ENCODE results near the gene HCN3.
"Not testable (repeated sequence)": the region's sequence is repeated elsewhere in the genome, so short reads cannot be mapped to it uniquely, and the experiment has no call there.

Gene HCN3

DNA sequence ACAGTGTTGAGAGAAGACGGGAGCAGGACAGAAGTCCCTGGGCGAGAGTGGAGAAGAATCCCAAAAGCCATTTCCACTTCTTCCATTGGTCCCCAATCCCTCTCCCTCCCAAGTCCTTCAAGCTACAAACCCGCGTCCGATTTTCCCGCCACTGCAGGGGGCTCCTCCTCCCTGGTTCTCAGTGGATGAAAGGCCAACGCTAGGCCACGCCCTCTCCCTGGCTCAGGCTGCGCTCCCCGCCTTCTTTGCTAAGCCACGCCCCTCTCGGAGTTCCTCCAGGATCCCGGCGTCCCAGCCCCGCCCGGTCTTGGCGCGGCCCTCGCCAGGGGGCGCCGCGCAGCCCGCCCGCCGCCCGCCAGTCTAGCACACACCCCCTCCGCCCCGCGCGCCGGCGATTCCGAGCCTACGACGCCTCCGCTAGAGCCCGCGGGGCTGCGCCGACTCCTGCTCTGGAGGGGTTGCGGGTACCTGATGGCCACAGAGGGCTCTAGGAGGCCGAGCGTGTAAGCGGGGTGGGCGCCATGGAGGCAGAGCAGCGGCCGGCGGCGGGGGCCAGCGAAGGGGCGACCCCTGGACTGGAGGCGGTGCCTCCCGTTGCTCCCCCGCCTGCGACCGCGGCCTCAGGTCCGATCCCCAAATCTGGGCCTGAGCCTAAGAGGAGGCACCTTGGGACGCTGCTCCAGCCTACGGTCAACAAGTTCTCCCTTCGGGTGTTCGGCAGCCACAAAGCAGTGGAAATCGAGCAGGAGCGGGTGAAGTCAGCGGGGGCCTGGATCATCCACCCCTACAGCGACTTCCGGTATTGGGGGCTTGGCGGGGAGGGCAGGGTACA is at the start of gene HCN3:
HCN3 (plus strand) TSS at position 394 of the 832 bp plus-strand sequence; CDS start at position 522, 128 bp downstream.
- TF ChIP-seq GATA1 (IDR thresholded peaks at IDR 0.05; ENCODE audit: low read depth, low read length) (no peak), POLR2A (IDR thresholded peaks at IDR 0.05; ENCODE audit: low read length) (peak; percentile 48)
- DNase-seq: peak; percentile 96 to 97

DNA sequence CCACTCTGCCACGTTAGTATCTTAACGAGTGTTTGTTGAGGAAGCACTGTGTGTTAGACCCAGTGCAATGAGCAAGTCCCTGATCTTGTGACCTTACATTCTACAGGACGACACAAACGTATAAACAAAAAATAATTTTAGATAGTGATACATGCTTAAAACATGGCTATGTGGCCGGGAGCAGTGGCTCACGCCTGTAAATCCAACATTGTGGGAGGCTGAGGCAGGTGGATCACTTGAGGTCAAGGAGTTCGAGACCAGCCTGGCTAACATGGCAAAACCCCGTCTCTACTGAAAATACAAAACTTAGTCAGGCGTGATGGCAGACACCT is 49.2 kb upstream of the HCN3 start:
- no peak for TF ChIP-seq GATA1 (IDR thresholded peaks at IDR 0.05; ENCODE audit: low read depth, low read length)
- TF ChIP-seq POLR2A (IDR thresholded peaks at IDR 0.05; ENCODE audit: low read length): no peak

DNA sequence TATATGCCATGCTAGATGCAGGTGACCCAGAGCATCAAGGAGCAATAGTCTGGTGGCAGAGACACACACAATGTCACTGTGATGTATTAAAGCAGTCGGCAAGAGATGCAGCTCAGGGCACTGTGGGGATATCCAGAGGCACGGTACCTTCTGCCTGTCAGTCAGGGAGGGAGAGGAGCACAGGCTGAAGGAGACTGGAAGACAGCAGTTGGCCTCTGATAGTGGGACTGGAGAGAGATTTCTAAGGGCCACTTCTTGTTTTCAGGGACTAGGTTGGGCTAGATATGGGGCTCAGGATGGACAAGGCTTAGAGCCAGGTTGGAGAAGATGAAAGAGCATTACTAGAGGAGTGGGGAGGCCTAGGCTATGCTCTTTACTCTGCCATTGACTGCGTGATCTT is 46.0 kb upstream of the HCN3 start:
- peak in 1 of 2 experiments; percentile 31 for DNase-seq

More for the DNA sequence above, 49.2 kb upstream of the HCN3 start:
- no peak for DNase-seq

DNA sequence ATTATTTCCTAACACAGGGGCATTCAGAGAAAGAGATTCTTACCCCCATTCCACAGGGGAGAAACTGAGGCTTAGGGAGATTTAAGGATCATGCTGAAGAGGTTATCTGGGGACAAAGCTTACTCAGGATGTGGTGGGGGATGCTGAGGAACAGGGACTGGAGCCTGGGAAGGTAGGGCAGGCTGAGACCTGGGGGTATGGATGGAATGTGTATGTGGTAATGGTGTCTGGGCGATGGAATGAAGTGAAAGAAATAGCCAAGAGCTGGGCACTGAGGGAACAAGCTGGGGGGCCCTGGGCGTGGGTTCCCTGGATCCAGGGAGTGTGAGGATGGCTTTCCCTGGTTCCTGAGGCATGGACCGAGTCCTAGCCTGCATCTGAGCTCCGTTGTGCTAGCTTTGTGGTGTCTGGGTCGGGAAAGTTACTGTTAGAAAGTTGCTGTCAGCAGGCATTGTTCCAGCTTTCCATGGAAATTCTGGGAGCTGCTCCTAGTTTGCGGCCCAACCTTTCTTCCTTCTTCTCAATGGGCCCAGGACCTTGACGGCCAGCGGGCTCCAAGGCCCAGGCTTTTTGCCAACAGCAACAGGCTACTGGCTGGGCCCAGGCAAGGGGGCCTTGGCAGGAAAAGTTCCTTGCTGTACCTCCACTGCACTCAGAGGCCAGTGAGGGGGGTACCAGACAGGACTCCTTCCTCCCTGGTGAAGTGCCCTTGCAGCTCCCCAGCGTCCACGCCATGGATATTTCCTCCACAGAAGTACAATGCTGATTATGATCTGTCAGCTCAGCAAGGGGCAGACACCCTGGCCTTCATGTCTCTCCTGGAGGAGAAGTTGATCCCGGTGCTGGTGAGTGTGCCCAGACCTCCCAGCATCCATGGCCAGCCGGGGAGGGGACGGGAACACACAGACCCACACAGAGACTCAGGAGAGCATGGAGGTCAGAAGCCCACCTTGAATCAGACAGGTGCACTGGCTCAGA is 45.0 kb upstream of the HCN3 start:
- not testable (repeated sequence) for DNase-seq

DNA sequence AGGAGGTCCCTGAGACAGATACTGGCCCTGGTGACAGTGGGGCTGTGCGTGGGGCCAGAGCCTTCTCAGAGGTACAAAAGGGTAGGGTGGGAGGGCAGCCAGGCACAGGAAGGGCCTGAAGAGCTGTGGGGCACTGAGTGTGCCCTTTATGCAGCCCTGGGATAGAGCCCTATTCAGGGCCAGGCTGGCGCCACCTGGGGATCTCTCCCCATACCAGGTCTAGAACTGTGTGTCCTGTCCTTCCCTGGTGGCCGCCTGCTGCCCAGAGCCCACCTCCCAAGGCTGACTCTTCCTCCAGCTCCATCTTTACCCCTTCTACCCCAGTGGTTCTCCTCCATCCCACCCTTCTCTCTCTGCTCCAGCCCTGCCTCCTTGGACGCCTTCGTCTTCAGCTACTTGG is 43.8 kb upstream of the HCN3 start:
- not testable (repeated sequence) for DNase-seq

DNA sequence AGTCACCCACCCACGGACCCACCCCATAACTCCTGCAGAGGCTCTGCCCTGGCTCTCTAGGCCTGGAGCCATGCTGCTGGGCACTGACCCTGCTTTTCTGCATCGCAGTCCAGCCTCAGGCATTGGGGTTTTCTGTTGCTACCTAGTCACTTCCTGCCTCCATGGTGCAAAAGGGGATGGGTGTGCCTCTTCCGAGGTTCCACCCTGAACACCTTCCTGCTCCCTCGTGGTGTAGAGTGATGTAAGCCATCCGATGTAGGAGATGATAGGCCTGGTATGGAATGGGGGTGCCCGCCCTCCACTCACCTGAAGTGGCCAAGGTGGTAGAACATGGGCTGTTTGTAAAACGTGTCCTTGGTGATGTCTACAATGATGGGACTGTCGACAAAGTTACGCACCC is 41.9 kb upstream of the HCN3 start:
- DNase-seq: not testable (repeated sequence)

DNA sequence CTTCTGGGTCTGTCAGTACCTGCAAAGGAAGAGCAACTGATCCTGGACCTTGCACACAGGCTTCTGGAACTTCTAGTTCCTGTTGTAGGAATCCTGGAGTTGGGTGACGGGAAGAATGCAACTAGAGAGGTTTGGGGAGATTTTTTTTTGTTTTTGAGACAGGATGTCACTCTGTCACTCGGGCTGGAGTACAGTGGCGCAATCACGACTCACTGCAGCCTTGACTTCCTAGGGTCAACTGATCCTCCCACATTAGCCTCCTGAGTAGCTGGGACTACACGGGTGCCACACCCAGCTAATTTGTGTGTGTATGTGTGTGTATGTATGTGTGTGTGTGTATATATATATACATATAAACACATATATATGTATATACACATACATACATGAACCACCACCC is 40.8 kb upstream of the HCN3 start:
- TF ChIP-seq POLR2A (IDR thresholded peaks at IDR 0.05; ENCODE audit: low read length): no peak
- TF ChIP-seq GATA1 (IDR thresholded peaks at IDR 0.05; ENCODE audit: low read depth, low read length): no peak
- no peak for DNase-seq

DNA sequence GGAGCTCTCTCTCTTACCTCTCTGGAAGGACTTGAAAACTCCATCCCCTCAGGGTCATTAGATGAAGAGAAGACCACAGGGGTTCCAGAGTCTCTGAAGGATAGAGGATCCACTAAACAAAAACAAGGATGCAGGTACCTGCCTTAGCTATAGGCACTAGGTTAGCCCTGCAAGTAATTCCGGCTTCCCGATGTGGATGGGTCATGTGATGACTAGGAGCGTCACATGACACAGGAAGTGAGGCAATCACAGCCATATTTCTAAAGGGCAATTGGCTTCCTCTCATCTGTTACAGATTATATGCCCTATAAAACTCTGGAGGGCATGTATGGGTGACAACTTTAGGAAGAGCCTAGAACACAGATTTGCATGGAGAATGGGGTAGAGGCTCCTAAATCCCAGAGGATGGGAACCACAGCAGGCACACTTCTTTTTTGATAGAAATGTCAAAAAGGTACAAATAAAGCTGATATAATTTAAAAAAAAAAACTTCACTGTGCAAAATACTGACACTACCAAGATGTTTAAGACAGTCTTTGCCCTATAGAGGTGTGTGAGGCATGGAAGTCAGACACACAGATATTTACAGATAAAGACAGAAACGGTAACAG is 36.1 kb upstream of the HCN3 start:
- no peak for TF ChIP-seq GATA1 (IDR thresholded peaks at IDR 0.05; ENCODE audit: low read depth, low read length)
- TF ChIP-seq POLR2A (IDR thresholded peaks at IDR 0.05; ENCODE audit: low read length): peak; percentile 22
- DNase-seq: peak; percentile 82 to 86

DNA sequence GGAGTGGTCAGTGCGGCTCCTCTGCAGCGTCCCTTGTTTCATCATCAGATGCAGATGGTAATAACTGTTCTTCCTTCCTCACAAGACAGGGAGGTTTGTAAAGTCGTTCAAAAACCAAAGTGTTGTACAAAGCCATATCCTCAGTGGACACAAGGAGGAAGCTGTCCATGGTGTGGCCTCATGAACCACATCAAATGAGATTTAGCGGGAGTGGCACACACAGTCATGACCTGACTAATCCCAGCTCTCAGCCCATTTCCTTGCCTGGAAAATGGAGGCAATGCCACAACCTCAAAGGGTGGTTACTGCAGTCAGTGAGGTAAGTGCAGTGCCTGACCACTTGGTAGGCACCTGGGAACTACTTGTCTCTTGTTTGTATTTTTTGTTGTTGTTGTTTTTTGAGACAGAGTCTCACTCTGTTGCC is 35.4 kb upstream of the HCN3 start:
- TF ChIP-seq GATA1 (IDR thresholded peaks at IDR 0.05; ENCODE audit: low read depth, low read length) (no peak), POLR2A (IDR thresholded peaks at IDR 0.05; ENCODE audit: low read length) (no peak)
- DNase-seq: no peak

DNA sequence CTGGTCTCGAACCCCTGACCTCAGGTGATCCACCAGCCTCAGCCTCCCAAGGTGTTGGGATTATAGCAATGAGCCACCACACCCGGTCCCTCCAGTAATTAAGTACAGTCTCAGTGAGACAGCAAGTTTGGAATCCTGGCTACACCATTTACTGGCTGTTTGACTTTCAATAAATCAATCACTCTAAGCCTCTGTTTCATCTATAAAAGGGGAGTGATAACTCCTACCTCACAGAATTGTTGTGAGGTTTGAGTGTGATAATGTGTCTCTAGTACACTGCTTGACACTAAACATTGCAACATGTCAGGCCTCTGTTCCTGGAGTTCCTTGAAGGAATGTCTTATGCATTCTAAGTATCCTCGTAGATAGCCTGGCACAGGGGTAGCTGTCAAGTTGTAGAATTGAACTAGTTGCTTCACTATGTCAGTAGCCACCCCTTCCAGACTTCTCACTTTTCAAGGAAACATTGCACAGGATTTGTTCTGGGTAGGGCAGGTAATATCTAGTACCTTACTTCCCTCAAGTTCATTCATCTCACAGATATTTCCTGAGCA is 34.4 kb upstream of the HCN3 start:
- TF ChIP-seq POLR2A (IDR thresholded peaks at IDR 0.05; ENCODE audit: low read length) (no peak), GATA1 (IDR thresholded peaks at IDR 0.05; ENCODE audit: low read depth, low read length) (no peak)
- DNase-seq: no peak

DNA sequence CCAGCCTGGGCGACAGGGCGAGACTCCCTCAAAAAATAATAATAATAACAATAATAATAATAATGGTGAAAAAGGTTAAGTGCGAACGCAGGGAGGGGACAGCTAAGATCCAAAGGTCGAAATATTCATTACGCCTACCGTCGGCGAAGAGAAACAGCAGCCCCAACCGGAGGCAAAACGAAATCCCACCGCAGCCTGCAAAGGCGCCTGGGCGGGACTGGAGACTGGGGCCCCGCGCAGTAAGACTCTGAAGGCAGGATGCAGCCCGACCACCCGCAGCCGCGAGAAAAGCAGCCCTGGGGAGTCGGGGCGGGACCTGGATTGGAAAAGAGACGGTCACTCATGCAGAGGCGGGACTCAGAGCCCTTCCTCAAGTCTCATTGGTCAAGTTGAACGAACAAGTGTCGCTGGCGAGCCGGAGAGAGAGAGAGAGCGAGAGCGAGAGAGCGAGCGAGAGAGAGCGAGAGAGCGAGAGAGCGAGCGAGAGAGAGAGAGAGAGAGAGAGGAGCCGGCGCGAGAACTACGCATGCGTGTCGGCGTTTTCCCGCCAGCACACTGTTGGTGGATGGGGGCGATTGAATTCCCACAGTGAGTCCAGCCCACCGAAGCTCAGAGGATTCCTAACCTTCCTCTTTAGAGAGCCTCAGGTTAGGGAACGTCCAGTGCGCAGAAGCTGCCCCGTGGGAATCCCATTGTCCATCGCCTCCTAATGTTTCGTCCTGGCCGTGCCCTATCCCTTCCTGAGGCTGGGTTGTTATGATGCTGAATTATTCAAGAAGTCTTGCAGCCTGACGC is 32.7 kb upstream of the HCN3 start:
- peak; percentile 95 for TF ChIP-seq POLR2A (IDR thresholded peaks at IDR 0.05; ENCODE audit: low read length)
- TF ChIP-seq GATA1 (IDR thresholded peaks at IDR 0.05; ENCODE audit: low read depth, low read length): no peak
- DNase-seq: peak; percentile 96 to 99

DNA sequence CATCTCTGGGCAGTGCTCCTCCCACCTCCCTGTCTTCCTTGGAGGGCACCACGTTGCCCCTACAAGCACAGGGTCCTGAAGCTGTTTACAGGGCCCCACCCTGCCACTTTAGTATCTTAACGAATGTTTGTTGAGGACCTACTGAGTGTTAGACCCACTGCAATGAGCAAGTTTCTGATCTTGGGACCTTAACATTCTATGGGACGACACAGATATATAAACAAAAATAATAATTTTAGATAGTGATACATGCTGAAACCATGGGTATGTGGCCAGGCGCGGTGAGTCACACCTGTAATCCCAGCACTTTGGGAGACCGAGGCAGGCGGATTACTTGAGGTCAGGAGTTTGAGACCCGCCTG is 32.1 kb upstream of the HCN3 start:
- no peak for TF ChIP-seq POLR2A (IDR thresholded peaks at IDR 0.05; ENCODE audit: low read length)
- TF ChIP-seq GATA1 (IDR thresholded peaks at IDR 0.05; ENCODE audit: low read depth, low read length): no peak
- no peak for DNase-seq

DNA sequence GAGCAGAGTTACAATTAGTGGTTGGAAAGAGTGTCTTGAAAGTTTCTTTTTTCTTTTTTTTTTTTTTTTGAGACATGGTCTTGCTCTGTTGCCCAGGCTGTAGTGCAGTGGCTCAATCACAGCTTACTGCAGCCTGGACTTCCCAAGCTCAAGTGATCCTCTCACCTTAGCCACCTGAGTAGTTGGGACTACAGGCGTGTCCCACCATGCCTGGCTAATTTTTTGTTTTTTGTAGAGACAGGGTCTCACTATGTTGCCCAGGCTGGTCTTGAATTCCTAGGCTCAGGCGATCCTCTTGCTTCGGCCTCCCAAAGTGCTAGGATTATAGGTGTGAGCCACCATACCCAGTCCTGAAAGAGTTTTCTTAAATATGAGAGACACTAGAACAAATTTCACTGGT is 30.5 kb upstream of the HCN3 start:
- not testable (repeated sequence) for DNase-seq

All from erythroblast (primary cell).